Sigmoid colon (tissue), 7 donors: ENCODE data around the gene MCHR2. TPM values are rescaled to one million over a fixed set of nuclear protein-coding genes. Genes with fewer than 3 reads are reported as not detected.

ENCODE experiments used
- DNase-seq: peaks from one replicate; pipeline ENCODE4 v3.0.0-alpha.2; 2019
- H3K27ac ChIP-seq, 4 donors: fragments of 200-600 bp; sonication (generic); one replicate each; pipeline ENCODE4 v1.5.1; 2016 to 2019; ENCODE audit warnings: mild to moderate bottlenecking in 1 of 4
- H3K27me3 ChIP-seq, 3 donors: fragments of 200-600 bp; sonication (generic); one replicate each; pipeline ENCODE4 v1.5.1; 2019; ENCODE audit warnings: mild to moderate bottlenecking in 1 of 3
- H3K36me3 ChIP-seq, 4 donors: fragments of 200-600 bp; sonication (generic); one replicate each; pipeline ENCODE4 v1.5.1; 2016 to 2019
- H3K4me1 ChIP-seq, 4 donors: fragments of 200-600 bp; sonication (generic); one replicate each; pipeline ENCODE4 v1.5.1; 2017 to 2019
- H3K4me3 ChIP-seq, 4 donors: fragments of 200-600 bp; sonication (generic); one replicate each; pipeline ENCODE4 v1.5.1; 2017 to 2019; ENCODE audit warnings: mild to moderate bottlenecking in 2 of 4, moderate library complexity in 1 of 4
- H3K9me3 ChIP-seq, 4 donors: fragments of 200-600 bp in 3 of 4; sonication (generic) in 3 of 4; one replicate each; pipeline versions ENCODE4 v1.5.1 to v1.6.1; 2013 to 2019
- EP300 ChIP-seq, 4 donors: sonication (generic); formaldehyde crosslinking; IDR thresholded peaks; one replicate each; pipeline ENCODE4 v1.6.1; 2017; ENCODE audit warnings: antibody characterized with exemption in 4 of 4
- POLR2A ChIP-seq, 2 donors: fragments of 450-650 bp; IDR thresholded peaks; one replicate each; pipeline ENCODE4 v1.6.1; 2016; ENCODE audit warnings: antibody characterized with exemption in 2 of 2, mild to moderate bottlenecking in 2 of 2, moderate library complexity in 2 of 2
- POLR2AphosphoS5 ChIP-seq, 4 donors: sonication (generic); formaldehyde crosslinking; IDR thresholded peaks; one replicate each; pipeline ENCODE4 v1.6.1; 2017; ENCODE audit warnings: antibody characterized with exemption in 4 of 4
- WGBS, 2 donors: extraction: QIAGEN DNeasy Blood & Tissue Kit; methylation state at CpG; one replicate each; pipeline ENCODE4 v1.1.7; 2013; 5-methylcytosine and 5-hydroxymethylcytosine counted together
- intact Hi-C: fragments of 100-400 bp; cut with DNase I; formaldehyde crosslinking; loops from one replicate; pipeline ENCODE4 v1.15.1; 2023
- polyA plus RNA-seq, 3 donors: library from polyadenylated mRNA; stranded (reverse); fragments of 200-250 nt; gene quantifications; one replicate each; pipeline ENCODE4 v1.2.3, GENCODE V29; 2013
- total RNA-seq, 4 donors: library from RNA; depleted of rRNA; stranded (reverse); fragments of >200 nt; gene quantifications; one replicate each; pipeline ENCODE4 v1.1.0, GENCODE V29; 2016
- TF ChIP-seq, protein P1 (sequence below), 4 experiments: fragments of 450-650 bp in 3 of 4; fragments of 200-600 bp in 1 of 4; IDR thresholded peaks; one replicate each; pipeline ENCODE4 v1.5.1; 2016 to 2019; ENCODE audit warnings: antibody characterized with exemption in 4 of 4, mild to moderate bottlenecking in 3 of 4, moderate library complexity in 2 of 4
- donor health status: healthy with polysubstance abuse.
- donor health status: Bipolar disorder and iron deficiency.
- donor health status: healthy.

Gene MCHR2
- total and polyA plus RNA-seq, 7 donors, result 0.33 to 0.36 TPM; not detected in 5

DNA sequence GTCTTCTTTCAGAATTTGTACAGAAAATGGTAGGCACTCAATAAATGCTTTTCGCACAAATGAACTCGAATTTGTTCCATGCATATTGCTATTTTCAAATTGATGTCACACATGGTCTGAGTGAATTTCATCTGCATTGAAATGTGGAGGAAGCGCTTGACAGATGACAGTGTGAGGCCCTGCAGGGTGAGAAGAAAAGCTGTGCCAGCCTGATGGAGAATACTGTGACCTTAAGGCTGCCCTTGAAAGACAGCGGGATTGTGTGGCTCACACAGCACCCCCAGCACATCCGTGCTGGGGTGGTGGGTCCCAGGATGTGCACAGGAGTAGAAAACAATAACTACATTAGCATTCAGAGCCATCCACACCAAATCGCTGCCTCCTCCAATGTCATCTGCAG lies 14.8 kb upstream of the MCHR2 start:
- no peaks in the 10 kb centered on the region for H3K9me3 ChIP-seq
- H3K27ac ChIP-seq, result no peak overlapping the region
- H3K36me3 ChIP-seq, result no peaks in the 10 kb centered on the region
- intact Hi-C loops, result loop anchor here (10.0 kb wide), 2 partner anchors 466 to 656 kb away; no protein-coding TSS in a partner anchor
- DNase-seq, result no peak
- no peaks in the 10 kb centered on the region for H3K4me1 ChIP-seq
- H3K27me3 ChIP-seq, result no peaks in the 10 kb centered on the region
- TF ChIP-seq POLR2AphosphoS5 (IDR thresholded peaks at IDR 0.05), result no peak
- no peak for TF ChIP-seq EP300 (IDR thresholded peaks at IDR 0.05)
- TF ChIP-seq, protein P1, sequence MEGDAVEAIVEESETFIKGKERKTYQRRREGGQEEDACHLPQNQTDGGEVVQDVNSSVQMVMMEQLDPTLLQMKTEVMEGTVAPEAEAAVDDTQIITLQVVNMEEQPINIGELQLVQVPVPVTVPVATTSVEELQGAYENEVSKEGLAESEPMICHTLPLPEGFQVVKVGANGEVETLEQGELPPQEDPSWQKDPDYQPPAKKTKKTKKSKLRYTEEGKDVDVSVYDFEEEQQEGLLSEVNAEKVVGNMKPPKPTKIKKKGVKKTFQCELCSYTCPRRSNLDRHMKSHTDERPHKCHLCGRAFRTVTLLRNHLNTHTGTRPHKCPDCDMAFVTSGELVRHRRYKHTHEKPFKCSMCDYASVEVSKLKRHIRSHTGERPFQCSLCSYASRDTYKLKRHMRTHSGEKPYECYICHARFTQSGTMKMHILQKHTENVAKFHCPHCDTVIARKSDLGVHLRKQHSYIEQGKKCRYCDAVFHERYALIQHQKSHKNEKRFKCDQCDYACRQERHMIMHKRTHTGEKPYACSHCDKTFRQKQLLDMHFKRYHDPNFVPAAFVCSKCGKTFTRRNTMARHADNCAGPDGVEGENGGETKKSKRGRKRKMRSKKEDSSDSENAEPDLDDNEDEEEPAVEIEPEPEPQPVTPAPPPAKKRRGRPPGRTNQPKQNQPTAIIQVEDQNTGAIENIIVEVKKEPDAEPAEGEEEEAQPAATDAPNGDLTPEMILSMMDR (IDR thresholded peaks at IDR 0.05), result no peak
- TF ChIP-seq POLR2A (IDR thresholded peaks at IDR 0.05), result no peak
- H3K4me3 ChIP-seq, result no peak overlapping the region
- WGBS, 2 donors, result 83 to 87% methylated on average over 6 of the region's 6 CpGs

GRCh38 chr6:100001915-100002388 lies 7.9 kb upstream of the MCHR2 start:
- H3K27me3 ChIP-seq, result peaks cover 0 to 10% (median 0%) of the 10 kb centered on the region in 3 donors
- no peak overlapping the region for H3K27ac ChIP-seq
- no peaks in the 10 kb centered on the region for H3K36me3 ChIP-seq
- DNase-seq, result no peak
- 2 to 6% methylated on average over 3 of the region's 3 CpGs for WGBS, 2 donors
- no peak overlapping the region for H3K4me3 ChIP-seq
- no peak for TF ChIP-seq POLR2AphosphoS5 (IDR thresholded peaks at IDR 0.05)
- no peak for TF ChIP-seq EP300 (IDR thresholded peaks at IDR 0.05)
- TF ChIP-seq, protein P1 (IDR thresholded peaks at IDR 0.05), result peak in 3 of 4 experiments; percentile 63 to 88 (median 75)
- TF ChIP-seq POLR2A (IDR thresholded peaks at IDR 0.05), result no peak
- intact Hi-C loops, result loop anchor here (5.0 to 10.0 kb wide), 3 partner anchors 95 to 663 kb away; no protein-coding TSS in a partner anchor
- H3K4me1 ChIP-seq, result no peaks in the 10 kb centered on the region
- no peaks in the 10 kb centered on the region for H3K9me3 ChIP-seq

DNA sequence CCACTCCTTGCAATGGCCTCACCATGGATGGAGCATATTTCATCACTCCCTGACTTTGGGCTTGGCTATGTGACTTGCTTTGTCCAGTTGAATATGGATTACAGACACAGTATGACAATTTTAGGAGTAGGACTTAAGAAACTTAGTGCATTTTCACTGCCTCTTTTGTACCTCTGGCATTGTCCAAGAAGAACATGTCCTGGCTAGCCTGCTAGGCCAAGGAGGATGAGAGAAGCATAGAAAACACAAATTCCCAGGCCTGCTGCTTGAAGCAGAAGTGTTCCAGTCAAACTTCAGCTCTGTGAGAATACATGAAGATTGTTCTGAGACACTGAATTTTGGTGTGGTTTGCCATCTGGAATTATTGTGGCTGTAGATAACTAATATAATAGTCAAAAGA lies 3.1 kb upstream of the MCHR2 start:
- peaks cover 4 to 48% (median 19%) of the 10 kb centered on the region in 3 donors for H3K27me3 ChIP-seq
- no peaks in the 10 kb centered on the region for H3K36me3 ChIP-seq
- H3K9me3 ChIP-seq, result no peaks in the 10 kb centered on the region
- intact Hi-C loops, result no loop called here
- DNase-seq, result no peak
- H3K4me1 ChIP-seq, result peaks cover 0 to 10% (median 0%) of the 10 kb centered on the region in 4 donors
- TF ChIP-seq POLR2A (IDR thresholded peaks at IDR 0.05) (no peak), EP300 (IDR thresholded peaks at IDR 0.05) (no peak), POLR2AphosphoS5 (IDR thresholded peaks at IDR 0.05) (no peak)
- TF ChIP-seq, protein P1 (IDR thresholded peaks at IDR 0.05), result no peak
- no peak overlapping the region for H3K4me3 ChIP-seq
- no peak overlapping the region for H3K27ac ChIP-seq

- DNase-seq, result no peak
- WGBS, 2 donors, result 42 to 63% methylated on average over 1 of the region's 1 CpG
- Histone ChIP-seq H3K27me3 (peaks cover 4 to 53% (median 19%) of the 10 kb centered on the region in 3 donors), H3K27ac (no peak overlapping the region), H3K4me1 (peaks cover 0 to 10% (median 0%) of the 10 kb centered on the region in 4 donors), H3K9me3 (no peaks in the 10 kb centered on the region), H3K4me3 (no peak overlapping the region), H3K36me3 (no peaks in the 10 kb centered on the region)
- TF ChIP-seq, protein P1 (IDR thresholded peaks at IDR 0.05), result no peak
- no peak for TF ChIP-seq POLR2A (IDR thresholded peaks at IDR 0.05)
- TF ChIP-seq EP300 (IDR thresholded peaks at IDR 0.05), result no peak
- intact Hi-C loops, result no loop called here
Measured at GRCh38 chr6:99995916-99996315, 1.9 kb upstream of the MCHR2 start.

GRCh38 chr6:99993146-99993532 lies 884 bp downstream of the MCHR2 start:
- intact Hi-C loops, result no loop called here
- TF ChIP-seq POLR2A (IDR thresholded peaks at IDR 0.05) (no peak), EP300 (IDR thresholded peaks at IDR 0.05) (no peak), POLR2AphosphoS5 (IDR thresholded peaks at IDR 0.05) (no peak)
- TF ChIP-seq, protein P1 (IDR thresholded peaks at IDR 0.05), result no peak
- H3K36me3 ChIP-seq, result no peaks in the 10 kb centered on the region
- 28 to 40% methylated on average over 9 of the region's 9 CpGs for WGBS, 2 donors
- no peak for DNase-seq
- peaks cover 0 to 10% (median 0%) of the 10 kb centered on the region in 4 donors for H3K4me1 ChIP-seq
- H3K27ac ChIP-seq, result no peak overlapping the region
- no peak overlapping the region for H3K4me3 ChIP-seq
- peaks cover 4 to 53% (median 19%) of the 10 kb centered on the region in 3 donors for H3K27me3 ChIP-seq
- no peaks in the 10 kb centered on the region for H3K9me3 ChIP-seq
